HG02943 (cell line): Measurements from ENCODE around the gene GATAD2A.
A peak's percentile ranks its signal among the peaks of the same experiment; 100 is the strongest.
"Not testable (repeated sequence)": the region's sequence is repeated elsewhere in the genome, so short reads cannot be mapped to it uniquely, and the experiment has no call there.

ENCODE experiments used
- ATAC-seq: cut with Tn5 transposase; IDR thresholded peaks from one replicate; pipeline ENCODE4 v1.9.1; 2021; ENCODE audit warnings: mild to moderate bottlenecking, low read depth, moderate library complexity; ENCODE audit not compliant: unreplicated experiment

GATAD2A gene

GRCh38 chr19:19404879-19405860, at the start of gene GATAD2A:
GATAD2A (plus strand) TSS chr19:19405675; CDS start chr19:19465346, 59,671 bp downstream.
- peak; percentile 62 for ATAC-seq

- no peak for ATAC-seq
These were observed 49.0 kb upstream of the GATAD2A start for GRCh38 chr19:19356500-19356899.

GRCh38 chr19:19356901-19357566, 48.4 kb upstream of the GATAD2A start:
- ATAC-seq: no peak

- ATAC-seq: no peak
These were observed 44.3 kb upstream of the GATAD2A start for GRCh38 chr19:19361075-19361594.

GRCh38 chr19:19362075-19362474, 43.4 kb upstream of the GATAD2A start:
- ATAC-seq: no peak

- ATAC-seq: no peak
These were observed 38.8 kb upstream of the GATAD2A start for GRCh38 chr19:19366434-19367396.

- no peak for ATAC-seq
These were observed 37.4 kb upstream of the GATAD2A start for GRCh38 chr19:19368087-19368486.

- ATAC-seq: no peak
These were observed 34.4 kb upstream of the GATAD2A start for GRCh38 chr19:19371059-19371458.

GRCh38 chr19:19372656-19373416, 32.6 kb upstream of the GATAD2A start:
- ATAC-seq: peak; percentile 88

- no peak for ATAC-seq
These were observed 25.9 kb upstream of the GATAD2A start for GRCh38 chr19:19379527-19379926.

GRCh38 chr19:19380316-19380715, 25.2 kb upstream of the GATAD2A start:
- not testable (repeated sequence) for ATAC-seq

- no peak for ATAC-seq
These were observed 24.2 kb upstream of the GATAD2A start for GRCh38 chr19:19381007-19381926.

- no peak for ATAC-seq
These were observed 23.4 kb upstream of the GATAD2A start for GRCh38 chr19:19382118-19382517.

- ATAC-seq: no peak
These were observed 21.0 kb upstream of the GATAD2A start for GRCh38 chr19:19384486-19384885.

- ATAC-seq: peak; percentile 91
These were observed 20.2 kb upstream of the GATAD2A start for GRCh38 chr19:19385131-19385895.

GRCh38 chr19:19385896-19386869, 19.3 kb upstream of the GATAD2A start:
- peak; percentile 16 for ATAC-seq
